Myocyte (in vitro differentiated cells): ENCODE measurements around the gene RALGPS2. TPM values are rescaled to one million over a fixed set of nuclear protein-coding genes. Genes with fewer than 3 reads are reported as not detected.
A peak's percentile ranks its signal among the peaks of the same experiment; 100 is the strongest.

ENCODE experiments used
- DNase-seq: peaks from one replicate; pipeline ENCODE4 v3.0.0-alpha.2; 2012; ENCODE audit warnings: low read depth
- total RNA-seq: library from RNA; depleted of rRNA; stranded (reverse); fragments of >200 nt; gene quantifications from 2 replicates; pipeline ENCODE4 v1.2.3, GENCODE V29; 2014

RALGPS2 gene
- total RNA-seq, 1 donor from 2014 or later = 44.0 TPM

GRCh38 chr1:178862416-178862815 lies 137.4 kb downstream of the RALGPS2 start:
- no peak for DNase-seq

GRCh38 chr1:178862864-178863263 lies 137.8 kb downstream of the RALGPS2 start:
- no peak for DNase-seq

GRCh38 chr1:178864326-178864725 lies 139.3 kb downstream of the RALGPS2 start:
- DNase-seq = no peak

GRCh38 chr1:178867670-178868069 lies 142.6 kb downstream of the RALGPS2 start:
- peak; percentile 26 for DNase-seq

- DNase-seq = no peak
Observed at GRCh38 chr1:178868706-178869105, 143.7 kb downstream of the RALGPS2 start.

- peak; percentile 23 for DNase-seq
Observed at GRCh38 chr1:178869119-178869697, 144.2 kb downstream of the RALGPS2 start.

GRCh38 chr1:178870221-178870620 lies 145.2 kb downstream of the RALGPS2 start:
- DNase-seq = no peak

- peak; percentile 24 for DNase-seq
Observed at GRCh38 chr1:178870944-178871343, 145.9 kb downstream of the RALGPS2 start, which contains the start of gene ANGPTL1. TSS of gene ANGPTL1 (minus strand) at chr1:178871077. CDS start at chr1:178865776, 5,301 bp downstream.

GRCh38 chr1:178871551-178872320 lies 146.7 kb downstream of the RALGPS2 start:
- no peak for DNase-seq

GRCh38 chr1:178874966-178875365 lies 149.9 kb downstream of the RALGPS2 start:
- no peak for DNase-seq

- no peak for DNase-seq
Observed at GRCh38 chr1:178875936-178876335, 150.9 kb downstream of the RALGPS2 start.

GRCh38 chr1:178877896-178878295 lies 152.9 kb downstream of the RALGPS2 start:
- no peak for DNase-seq

- DNase-seq = no peak
Observed at GRCh38 chr1:178881950-178882349, 156.9 kb downstream of the RALGPS2 start.

- no peak for DNase-seq
Observed at GRCh38 chr1:178885869-178886268, 160.8 kb downstream of the RALGPS2 start.

- DNase-seq = no peak
Observed at GRCh38 chr1:178886551-178886950, 161.5 kb downstream of the RALGPS2 start.

- DNase-seq = no peak
Observed at GRCh38 chr1:178895928-178896327, 170.9 kb downstream of the RALGPS2 start.

- DNase-seq = no peak
Observed at GRCh38 chr1:178898401-178898800, 173.4 kb downstream of the RALGPS2 start.

- DNase-seq = no peak
Observed at GRCh38 chr1:178899402-178899801, 174.4 kb downstream of the RALGPS2 start.

- no peak for DNase-seq
Observed at GRCh38 chr1:178901482-178902125, 176.6 kb downstream of the RALGPS2 start.

GRCh38 chr1:178908358-178908757 lies 183.3 kb downstream of the RALGPS2 start:
- DNase-seq = peak; percentile 22

- DNase-seq = no peak
Observed at GRCh38 chr1:178910023-178910422, 185.0 kb downstream of the RALGPS2 start.

- no peak for DNase-seq
Observed at GRCh38 chr1:178912597-178912996, 187.6 kb downstream of the RALGPS2 start.
